K562 (cell line): ENCODE data around the gene CD300LD. TPM values are rescaled to one million over a fixed set of nuclear protein-coding genes. Genes with fewer than 3 reads are reported as not detected.

Experiments
- ATAC-seq: fragments of 200-7000 bp; cut with Tn5 transposase; 3 replicates; pipeline ENCODE4 v1.9.1; 2020; ENCODE audit warnings: moderate library complexity
- BruUV-seq: library from RNA; stranded (reverse); fragments of 400-500 nt; replicated peaks from 2 replicates; lab custom pipeline; 2021; lab: Mats Ljungman, UMichigan
- CTCF ChIA-PET: fragments of 300-600 bp; formaldehyde crosslinking; extraction: SDS; loops from one replicate; lab custom pipeline; 2021; ENCODE audit warnings: low intra/inter-chr PET ratio; lab: Yijun Ruan, JAX
- POLR2A ChIA-PET: fragments of 300-600, 350-650 bp; sonication (Branson Sonifier 250); formaldehyde crosslinking; extraction: SDS; loops from one replicate; lab custom pipeline; 2021; ENCODE audit warnings: antibody characterized with exemption, inconsistent platforms; lab: Yijun Ruan, JAX
- DNase-seq, 4 experiments: peaks; one replicate each; pipeline versions ENCODE4 v3.0.0 to v3.0.0-alpha.2; 2011 to 2018; ENCODE audit warnings: low spot score in 3 of 4, mixed read lengths in 3 of 4; ENCODE audit errors: extremely low read depth in 1 of 4
- FAIRE-seq: peaks from 2 replicates; lab custom pipeline; 2011; peaks lifted over from hg19 to GRCh38; lab: Jason Lieb, UNC
- H2AFZ ChIP-seq: 2 replicates; pipeline ENCODE4 v1.6.0; 2011; ENCODE audit warnings: low read depth, low read length, control low read depth, inconsistent platforms
- H3K27ac ChIP-seq: fragments of 200-600 bp; 3 replicates; pipeline ENCODE4 v1.8.0; 2011; ENCODE audit warnings: low read depth, mild to moderate bottlenecking, control low read depth, inconsistent platforms, low read length, moderate library complexity, mixed read lengths; ENCODE audit errors: extremely low read depth
- H3K27me3 ChIP-seq, 2 experiments: fragments of 300-600 bp in 1 of 2; 2 replicates in 1 of 2; 3 replicates in 1 of 2; pipeline versions ENCODE4 v1.6.0 to v1.8.0; 2011; ENCODE audit warnings: inconsistent platforms in 2 of 2, low read length in 2 of 2, mild to moderate bottlenecking in 1 of 2, mixed read lengths in 1 of 2, moderate library complexity in 1 of 2; ENCODE audit not compliant: control insufficient read depth in 2 of 2, insufficient read depth in 2 of 2
- H3K36me3 ChIP-seq: fragments of 300-600 bp; 3 replicates; pipeline ENCODE4 v1.8.0; 2011; ENCODE audit warnings: mild to moderate bottlenecking, low read length, inconsistent platforms; ENCODE audit not compliant: control insufficient read depth, insufficient read depth
- H3K4me1 ChIP-seq, 2 experiments: fragments of 200-600 bp in 1 of 2; replicated peaks in 1 of 2; 2 replicates in 1 of 2; 3 replicates in 1 of 2; pipeline versions ENCODE4 v1.5.1 to v1.8.0; 2011; ENCODE audit warnings: inconsistent platforms in 2 of 2, low read length in 2 of 2, mild to moderate bottlenecking in 1 of 2, mixed read lengths in 1 of 2, moderate library complexity in 1 of 2; ENCODE audit not compliant: control insufficient read depth in 2 of 2, insufficient read depth in 2 of 2
- H3K4me2 ChIP-seq: 2 replicates; pipeline ENCODE4 v1.6.1; 2011; ENCODE audit warnings: low read length, control low read depth, inconsistent platforms, mixed read lengths; ENCODE audit not compliant: insufficient read depth
- H3K4me3 ChIP-seq: fragments of 200-600 bp; sonication (generic), shearing (Covaris generic); 2 replicates; pipeline ENCODE4 v1.5.1; 2016; ENCODE audit warnings: control low read depth, inconsistent platforms
- H3K79me2 ChIP-seq: fragments of 200-600 bp; 3 replicates; pipeline ENCODE4 v1.8.0; 2011; ENCODE audit warnings: low read length, inconsistent platforms; ENCODE audit not compliant: control insufficient read depth, insufficient read depth
- H3K9ac ChIP-seq, 2 experiments: 2 replicates each; pipeline versions ENCODE4 v1.6.0 to v1.6.1; 2011; ENCODE audit warnings: low read depth in 2 of 2, low read length in 2 of 2, control low read depth in 1 of 2, inconsistent platforms in 1 of 2, mild to moderate bottlenecking in 1 of 2, mixed read lengths in 1 of 2; ENCODE audit not compliant: insufficient read depth in 1 of 2
- H3K9me1 ChIP-seq: one replicate; pipeline ENCODE4 v1.6.0; 2011; ENCODE audit warnings: inconsistent platforms, mild to moderate bottlenecking, low read length, moderate library complexity; ENCODE audit not compliant: control insufficient read depth, insufficient read depth
- H3K9me3 ChIP-seq: replicated peaks from 2 replicates; pipeline ENCODE4 v1.5.1; 2011; ENCODE audit warnings: low read depth, low read length, inconsistent platforms; ENCODE audit not compliant: control insufficient read depth, insufficient read depth
- H4K20me1 ChIP-seq: replicated peaks from 2 replicates; pipeline ENCODE4 v1.6.1; 2011; ENCODE audit warnings: low read length, inconsistent platforms, mixed read lengths; ENCODE audit not compliant: control insufficient read depth, insufficient read depth
- CREBBP ChIP-seq: IDR thresholded peaks from one replicate; pipeline ENCODE4 v1.6.1; 2012; ENCODE audit warnings: low read depth, mild to moderate bottlenecking, control low read depth, inconsistent platforms, low read length
- MYNN ChIP-seq, 2 experiments: sonication (generic); formaldehyde crosslinking in 1 of 2; IDR thresholded peaks; 2 replicates each; pipeline versions ENCODE4 v1.5.0 to v1.6.1; 2016 to 2020; ENCODE audit warnings: antibody characterized with exemption in 1 of 2, missing genetic modification reagents in 1 of 2
- OTX1 ChIP-seq: fragments of 450-650 bp; formaldehyde crosslinking; IDR thresholded peaks from 2 replicates; pipeline ENCODE4 v1.4.0; 2022; ENCODE audit warnings: mild to moderate bottlenecking
- RBFOX2 ChIP-seq: fragments of 200-400 bp; formaldehyde crosslinking; IDR thresholded peaks from 2 replicates; pipeline ENCODE4 v1.6.1; 2017; ENCODE audit warnings: low read depth, mild to moderate bottlenecking, low read length, moderate library complexity
- RBM22 ChIP-seq: fragments of 200-400 bp; formaldehyde crosslinking; IDR thresholded peaks from 2 replicates; pipeline ENCODE4 v1.6.1; 2018; ENCODE audit warnings: low read length, low read depth; ENCODE audit not compliant: poor library complexity, severe bottlenecking
- ZNF24 ChIP-seq: fragments of 450-650 bp; IDR thresholded peaks from 2 replicates; pipeline ENCODE4 v1.6.1; 2016
- WGBS: fragments of 100-300 bp; shearing (Covaris generic); methylation state at CpG from one replicate; pipeline ENCODE4 v1.1.6; 2016; ENCODE audit warnings: low coverage, mixed read lengths; ENCODE audit not compliant: insufficient coverage; ENCODE audit errors: missing lambda C conversion rate; 5-methylcytosine and 5-hydroxymethylcytosine counted together
- in situ Hi-C: fragments of 300-500 bp; cut with MboI; formaldehyde crosslinking; loops from 4 replicates; pipeline ENCODE4 v1.15.0; 2018; ENCODE audit warnings: inconsistent platforms, mixed read lengths
- intact Hi-C: fragments of 100-400 bp; cut with micrococcal nuclease; formaldehyde crosslinking; loops from 2 replicates; pipeline ENCODE4 v1.14.2; 2022
- polyA plus RNA-seq, 8 experiments: library from polyadenylated mRNA; depleted of rRNA in 4 of 8; stranded (reverse) in 5 of 8; unstranded in 3 of 8; fragments of >200 nt; fragmentation: Nextera tagmentation in 2 of 8; fragmentation: Illumina TruSeq in 1 of 8; extraction: Ambion mirVana in 2 of 8; extraction: Trizol in 1 of 8; gene quantifications; 2 replicates each; pipeline versions ENCODE4 v1.2.1 to v1.2.3, GENCODE V29; 2011 to 2014; ENCODE audit warnings: inconsistent platforms in 1 of 8, missing spikeins in 1 of 8
- total RNA-seq, 7 experiments: library from RNA; depleted of rRNA in 6 of 7; stranded (reverse); fragments of >200 nt in 6 of 7; fragmentation: Illumina TruSeq in 2 of 7; extraction: Trizol in 2 of 7; gene quantifications; 2 replicates each; pipeline versions ENCODE4 v1.2.1 to v1.2.3, GENCODE V29; 2011 to 2021; ENCODE audit warnings: low replicate concordance in 1 of 7
- TF ChIP-seq, protein P1 (sequence below): fragments of 250-450 bp; sonication (Bioruptor Pico); IDR thresholded peaks from 2 replicates; pipeline ENCODE4 v1.5.1; 2021; ENCODE audit warnings: mild to moderate bottlenecking
- TF ChIP-seq, protein P2 (sequence below): fragments of 450-650 bp; formaldehyde crosslinking; IDR thresholded peaks from 2 replicates; pipeline ENCODE4 v1.4.0; 2022; ENCODE audit warnings: missing genetic modification characterization
- TF ChIP-seq, protein P3 (sequence below): fragments of 450-650 bp; formaldehyde crosslinking; IDR thresholded peaks from 2 replicates; pipeline ENCODE4 v1.4.0; 2022; ENCODE audit warnings: missing genetic modification characterization
- TF ChIP-seq, protein P4 (sequence below): fragments of 450-650 bp; formaldehyde crosslinking; IDR thresholded peaks from 2 replicates; pipeline ENCODE4 v1.4.0; 2020; ENCODE audit warnings: mild to moderate bottlenecking, moderate library complexity
- TF ChIP-seq, protein P5 (sequence below), 2 experiments: fragments of 250-450 bp in 1 of 2; fragments of 450-650 bp in 1 of 2; sonication (Bioruptor Pico) in 1 of 2; IDR thresholded peaks; 2 replicates each; pipeline versions ENCODE4 v1.6.1 to v1.8.0; 2016 to 2021; ENCODE audit warnings: mild to moderate bottlenecking in 2 of 2, moderate library complexity in 2 of 2, missing compliant biosample characterization in 1 of 2, missing genetic modification characterization in 1 of 2
- TF ChIP-seq, protein P6 (sequence below): sonication (generic); formaldehyde crosslinking; IDR thresholded peaks from 2 replicates; pipeline ENCODE4 v1.8.0; 2023; ENCODE audit warnings: mild to moderate bottlenecking, missing genetic modification reagents

CD300LD gene
- total and polyA plus RNA-seq, 9 of the 15 experiments (the other 6 are each of a cell fraction or from before 2014, with no cell fraction given): not detected

DNA sequence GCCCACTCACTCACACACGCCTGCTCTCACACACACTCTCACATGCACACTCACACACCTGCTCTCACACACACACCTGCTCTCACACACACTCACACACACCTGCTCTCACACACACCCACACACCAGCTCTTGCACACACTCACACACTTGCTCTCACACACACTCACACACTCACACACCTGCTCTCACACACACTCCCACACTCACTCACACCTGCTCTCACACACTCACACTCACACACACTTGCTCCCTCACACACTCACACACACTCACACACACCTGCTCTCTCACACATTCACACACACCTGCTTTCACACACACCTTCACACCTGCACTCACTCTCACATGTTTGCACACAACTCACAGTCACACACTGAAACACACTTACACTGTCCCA, 28.7 kb downstream of the CD300LD start:
- H3K27me3 ChIP-seq: peaks cover 0 to 35% of the 10 kb centered on the region in 2 experiments; a peak in 4 of 5 replicates
- FAIRE-seq: peak; percentile 15

More for the DNA sequence above, 28.7 kb downstream of the CD300LD start:
- ChIA-PET POLR2A (no interaction called here), CTCF (no interaction called here)
- Histone ChIP-seq H2AFZ (no peak overlapping the region), H3K27ac (no peak overlapping the region), H3K36me3 (no peaks in the 10 kb centered on the region), H3K4me1 (no peaks in the 10 kb centered on the region), H3K9me1 (no peaks in the 10 kb centered on the region), H3K4me3 (no peak overlapping the region), H3K79me2 (no peaks in the 10 kb centered on the region), H4K20me1 (no peaks in the 10 kb centered on the region; the same call in 1 of the 2 replicates), H3K4me2 (no peak overlapping the region), H3K9me3 (no peaks in the 10 kb centered on the region), H3K9ac (no peak overlapping the region)
- BruUV-seq: no TSS peak
- no peak for DNase-seq
- WGBS: 0% methylated on average over 1 of the region's 1 CpG
- intact Hi-C loops: no loop called here
- TF ChIP-seq OTX1 (CRISPR knock-in tag) (0 out of 2 replicates have a peak, but pooled peaks have one; percentile 26), CREBBP (peak; percentile 24), MYNN (IDR thresholded peaks at IDR 0.05) (0 out of 2 replicates have a peak, but pooled peaks have one; percentile 23), MYNN (CRISPR knock-in tag; IDR thresholded peaks at IDR 0.05) (no peak), RBFOX2 (no peak), ZNF24 (no peak), RBM22 (no peak)
- TF ChIP-seq, protein P1, sequence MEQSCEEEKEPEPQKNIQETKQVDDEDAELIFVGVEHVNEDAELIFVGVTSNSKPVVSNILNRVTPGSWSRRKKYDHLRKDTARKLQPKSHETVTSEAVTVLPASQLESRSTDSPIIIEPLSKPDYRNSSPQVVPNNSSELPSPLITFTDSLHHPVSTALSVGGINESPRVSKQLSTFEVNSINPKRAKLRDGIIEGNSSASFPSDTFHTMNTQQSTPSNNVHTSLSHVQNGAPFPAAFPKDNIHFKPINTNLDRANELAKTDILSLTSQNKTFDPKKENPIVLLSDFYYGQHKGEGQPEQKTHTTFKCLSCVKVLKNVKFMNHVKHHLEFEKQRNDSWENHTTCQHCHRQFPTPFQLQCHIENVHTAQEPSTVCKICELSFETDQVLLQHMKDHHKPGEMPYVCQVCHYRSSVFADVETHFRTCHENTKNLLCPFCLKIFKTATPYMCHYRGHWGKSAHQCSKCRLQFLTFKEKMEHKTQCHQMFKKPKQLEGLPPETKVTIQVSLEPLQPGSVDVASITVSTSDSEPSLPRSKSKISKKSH (CRISPR knock-in tag): no peak
- TF ChIP-seq, protein P2, sequence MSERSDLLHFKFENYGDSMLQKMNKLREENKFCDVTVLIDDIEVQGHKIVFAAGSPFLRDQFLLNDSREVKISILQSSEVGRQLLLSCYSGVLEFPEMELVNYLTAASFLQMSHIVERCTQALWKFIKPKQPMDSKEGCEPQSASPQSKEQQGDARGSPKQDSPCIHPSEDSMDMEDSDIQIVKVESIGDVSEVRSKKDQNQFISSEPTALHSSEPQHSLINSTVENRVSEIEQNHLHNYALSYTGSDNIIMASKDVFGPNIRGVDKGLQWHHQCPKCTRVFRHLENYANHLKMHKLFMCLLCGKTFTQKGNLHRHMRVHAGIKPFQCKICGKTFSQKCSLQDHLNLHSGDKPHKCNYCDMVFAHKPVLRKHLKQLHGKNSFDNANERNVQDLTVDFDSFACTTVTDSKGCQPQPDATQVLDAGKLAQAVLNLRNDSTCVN (CRISPR knock-in tag): peak; percentile 61
- TF ChIP-seq, protein P3, sequence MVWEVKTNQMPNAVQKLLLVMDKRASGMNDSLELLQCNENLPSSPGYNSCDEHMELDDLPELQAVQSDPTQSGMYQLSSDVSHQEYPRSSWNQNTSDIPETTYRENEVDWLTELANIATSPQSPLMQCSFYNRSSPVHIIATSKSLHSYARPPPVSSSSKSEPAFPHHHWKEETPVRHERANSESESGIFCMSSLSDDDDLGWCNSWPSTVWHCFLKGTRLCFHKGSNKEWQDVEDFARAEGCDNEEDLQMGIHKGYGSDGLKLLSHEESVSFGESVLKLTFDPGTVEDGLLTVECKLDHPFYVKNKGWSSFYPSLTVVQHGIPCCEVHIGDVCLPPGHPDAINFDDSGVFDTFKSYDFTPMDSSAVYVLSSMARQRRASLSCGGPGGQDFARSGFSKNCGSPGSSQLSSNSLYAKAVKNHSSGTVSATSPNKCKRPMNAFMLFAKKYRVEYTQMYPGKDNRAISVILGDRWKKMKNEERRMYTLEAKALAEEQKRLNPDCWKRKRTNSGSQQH (CRISPR knock-in tag): 0 out of 2 replicates have a peak, but pooled peaks have one; percentile 47
- TF ChIP-seq, protein P4, sequence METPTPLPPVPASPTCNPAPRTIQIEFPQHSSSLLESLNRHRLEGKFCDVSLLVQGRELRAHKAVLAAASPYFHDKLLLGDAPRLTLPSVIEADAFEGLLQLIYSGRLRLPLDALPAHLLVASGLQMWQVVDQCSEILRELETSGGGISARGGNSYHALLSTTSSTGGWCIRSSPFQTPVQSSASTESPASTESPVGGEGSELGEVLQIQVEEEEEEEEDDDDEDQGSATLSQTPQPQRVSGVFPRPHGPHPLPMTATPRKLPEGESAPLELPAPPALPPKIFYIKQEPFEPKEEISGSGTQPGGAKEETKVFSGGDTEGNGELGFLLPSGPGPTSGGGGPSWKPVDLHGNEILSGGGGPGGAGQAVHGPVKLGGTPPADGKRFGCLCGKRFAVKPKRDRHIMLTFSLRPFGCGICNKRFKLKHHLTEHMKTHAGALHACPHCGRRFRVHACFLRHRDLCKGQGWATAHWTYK: no peak
- TF ChIP-seq, protein P5, sequence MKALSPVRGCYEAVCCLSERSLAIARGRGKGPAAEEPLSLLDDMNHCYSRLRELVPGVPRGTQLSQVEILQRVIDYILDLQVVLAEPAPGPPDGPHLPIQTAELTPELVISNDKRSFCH (CRISPR knock-in tag; IDR thresholded peaks at IDR 0.05): no peak
- TF ChIP-seq, protein P5 (tag; IDR thresholded peaks at IDR 0.05): no peak
- TF ChIP-seq, protein P6, sequence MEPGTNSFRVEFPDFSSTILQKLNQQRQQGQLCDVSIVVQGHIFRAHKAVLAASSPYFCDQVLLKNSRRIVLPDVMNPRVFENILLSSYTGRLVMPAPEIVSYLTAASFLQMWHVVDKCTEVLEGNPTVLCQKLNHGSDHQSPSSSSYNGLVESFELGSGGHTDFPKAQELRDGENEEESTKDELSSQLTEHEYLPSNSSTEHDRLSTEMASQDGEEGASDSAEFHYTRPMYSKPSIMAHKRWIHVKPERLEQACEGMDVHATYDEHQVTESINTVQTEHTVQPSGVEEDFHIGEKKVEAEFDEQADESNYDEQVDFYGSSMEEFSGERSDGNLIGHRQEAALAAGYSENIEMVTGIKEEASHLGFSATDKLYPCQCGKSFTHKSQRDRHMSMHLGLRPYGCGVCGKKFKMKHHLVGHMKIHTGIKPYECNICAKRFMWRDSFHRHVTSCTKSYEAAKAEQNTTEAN (CRISPR knock-in tag): peak; percentile 88; the same call in 1 of the 2 replicates
- ATAC-seq: no peak
- in situ Hi-C loops: no loop called here
